GM21367 (cell line): ENCODE results near the gene MBNL1.
"Not testable (repeated sequence)": the region's sequence is repeated elsewhere in the genome, so short reads cannot be mapped to it uniquely, and the experiment has no call there.

ENCODE experiments used
- ATAC-seq: cut with Tn5 transposase; IDR thresholded peaks from one replicate; pipeline ENCODE4 v1.9.1; 2021; ENCODE audit not compliant: unreplicated experiment

Gene MBNL1

GRCh38 chr3:152396867-152397266, 128.1 kb downstream of the MBNL1 start:
- no peak for ATAC-seq

GRCh38 chr3:152397348-152397747, 128.6 kb downstream of the MBNL1 start:
- ATAC-seq = not testable (repeated sequence)

DNA sequence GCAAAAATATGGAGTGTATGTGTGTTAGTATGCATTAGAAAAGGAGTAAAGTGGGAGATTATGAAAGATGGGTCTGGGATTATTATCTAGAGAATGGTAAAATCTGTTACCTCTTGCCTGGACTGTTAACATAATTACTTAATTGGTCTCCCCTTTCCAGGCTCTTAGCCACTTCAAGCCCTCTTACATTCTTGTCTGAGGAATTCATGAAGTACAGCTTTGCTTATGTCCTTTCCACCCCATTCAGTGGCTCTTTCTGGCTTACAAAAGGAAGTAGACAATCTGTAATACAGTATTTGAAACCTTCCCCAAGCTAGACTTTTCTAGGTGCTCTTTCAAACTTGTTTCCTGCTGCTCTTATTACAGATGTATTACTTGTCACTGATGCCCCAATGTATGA, 129.8 kb downstream of the MBNL1 start:
- ATAC-seq = peak; percentile 46

DNA sequence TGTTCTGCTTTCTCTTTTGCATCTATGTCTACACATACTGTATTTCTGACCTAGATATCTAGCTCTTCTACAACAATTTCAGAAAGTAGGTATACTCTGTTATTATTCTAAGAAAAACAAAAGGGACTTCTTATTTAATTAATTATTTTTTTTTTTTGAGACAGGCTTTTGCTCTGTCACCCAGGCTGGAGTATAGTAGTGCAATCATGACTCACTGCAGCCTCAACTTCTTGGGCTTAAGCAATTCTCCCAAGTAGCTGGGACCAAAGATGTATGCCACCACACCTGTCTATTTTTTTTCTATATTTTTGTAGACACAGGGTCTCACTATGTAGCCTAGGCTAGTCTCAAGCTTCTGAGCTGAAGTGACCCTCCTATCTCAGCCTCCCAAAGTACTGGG, 130.6 kb downstream of the MBNL1 start:
- ATAC-seq = no peak

GRCh38 chr3:152400887-152401286, 132.2 kb downstream of the MBNL1 start:
- no peak for ATAC-seq

DNA sequence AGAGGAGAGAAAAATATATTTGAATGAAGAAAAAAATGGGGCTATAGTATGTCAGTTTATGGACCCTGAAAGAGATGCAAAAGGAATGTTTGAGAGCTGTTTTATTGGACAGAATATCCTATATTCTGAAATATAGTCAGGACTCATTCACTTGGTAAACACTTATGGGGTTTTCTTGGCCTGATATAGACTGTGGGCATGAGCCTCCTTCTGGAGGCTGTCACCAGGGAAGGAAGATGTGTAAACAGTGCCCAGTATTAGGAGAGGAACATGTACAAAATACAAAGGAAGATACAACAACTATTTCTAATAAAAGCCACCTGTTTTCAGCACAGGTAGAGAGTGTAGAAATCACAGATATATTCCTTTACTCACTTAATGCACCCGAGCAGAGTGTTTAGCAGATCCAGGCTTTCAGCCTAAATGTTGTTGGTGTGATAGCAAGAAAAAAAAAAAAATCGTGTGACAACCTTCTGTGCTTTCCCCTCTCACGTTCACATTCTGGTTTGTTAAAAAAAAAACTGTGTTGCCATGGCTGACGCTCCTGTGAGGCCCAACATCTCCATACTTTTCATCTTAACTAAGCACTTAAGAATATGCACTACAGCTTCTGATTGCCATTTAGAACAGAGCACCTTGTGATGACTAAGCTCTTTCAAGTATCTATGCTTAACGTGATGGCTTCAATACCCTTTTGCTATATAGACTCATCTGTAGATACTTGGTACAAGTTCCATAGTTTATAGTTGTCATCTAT, 134.1 kb downstream of the MBNL1 start:
- ATAC-seq = no peak

DNA sequence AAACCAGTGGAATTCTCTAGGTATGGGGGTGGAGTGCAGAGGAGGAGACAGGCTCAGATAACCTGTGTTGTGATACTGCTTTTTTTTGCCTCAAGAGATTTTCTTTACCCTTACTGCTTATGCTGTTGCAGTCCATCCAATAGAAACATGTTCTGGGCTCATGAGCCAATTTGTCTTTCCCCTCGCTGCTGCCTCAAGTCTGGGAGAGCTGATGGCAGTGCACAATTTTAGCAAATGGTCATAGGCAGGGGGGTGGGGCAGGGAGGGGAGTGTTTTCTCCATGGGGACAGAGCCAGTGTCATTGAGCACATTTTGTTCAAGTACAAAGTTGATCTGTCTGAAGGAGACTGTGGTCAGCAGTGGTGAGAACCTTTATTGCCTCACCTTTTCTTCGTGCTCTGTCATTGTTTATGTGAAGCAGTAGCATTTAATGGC, 134.9 kb downstream of the MBNL1 start:
- no peak for ATAC-seq

DNA sequence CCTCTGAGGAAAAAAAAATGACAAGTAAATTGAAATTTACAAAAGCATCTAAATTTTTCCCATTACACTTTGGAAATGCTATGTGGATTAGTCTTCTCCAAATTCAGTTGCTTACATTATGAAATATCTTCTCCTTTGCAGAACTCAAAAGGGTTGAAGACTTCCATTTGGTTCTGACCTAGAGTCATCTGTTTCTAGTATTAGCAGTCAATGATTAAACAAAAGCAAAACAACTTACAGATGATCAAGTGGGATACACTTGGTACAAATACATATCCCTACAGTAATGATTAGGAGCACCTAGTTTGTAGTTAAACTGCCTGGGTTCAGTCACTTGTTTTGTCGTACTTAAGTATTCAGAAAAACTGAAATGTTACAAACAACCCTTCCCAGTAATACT, 136.2 kb downstream of the MBNL1 start:
- no peak for ATAC-seq

GRCh38 chr3:152405915-152406802, 137.4 kb downstream of the MBNL1 start:
- no peak for ATAC-seq

DNA sequence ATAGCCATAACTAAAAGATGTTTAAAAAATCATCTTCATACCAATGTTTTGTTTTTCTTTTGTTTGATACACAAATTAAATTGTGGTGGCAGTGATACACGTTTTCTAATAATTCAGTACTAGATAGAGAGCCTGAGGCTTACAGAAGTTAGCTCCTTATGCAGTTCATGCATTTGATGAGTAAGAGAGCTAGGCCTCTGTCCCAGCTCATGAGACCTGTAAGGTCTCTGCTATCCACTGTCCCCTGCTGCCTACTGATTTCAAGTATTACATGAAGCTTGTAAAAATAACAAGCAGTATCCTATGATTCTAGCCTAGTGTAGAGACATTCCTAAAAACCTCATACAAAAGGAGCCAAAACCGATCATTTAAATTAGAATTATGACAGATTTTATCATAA, 144.5 kb downstream of the MBNL1 start:
- ATAC-seq = no peak

DNA sequence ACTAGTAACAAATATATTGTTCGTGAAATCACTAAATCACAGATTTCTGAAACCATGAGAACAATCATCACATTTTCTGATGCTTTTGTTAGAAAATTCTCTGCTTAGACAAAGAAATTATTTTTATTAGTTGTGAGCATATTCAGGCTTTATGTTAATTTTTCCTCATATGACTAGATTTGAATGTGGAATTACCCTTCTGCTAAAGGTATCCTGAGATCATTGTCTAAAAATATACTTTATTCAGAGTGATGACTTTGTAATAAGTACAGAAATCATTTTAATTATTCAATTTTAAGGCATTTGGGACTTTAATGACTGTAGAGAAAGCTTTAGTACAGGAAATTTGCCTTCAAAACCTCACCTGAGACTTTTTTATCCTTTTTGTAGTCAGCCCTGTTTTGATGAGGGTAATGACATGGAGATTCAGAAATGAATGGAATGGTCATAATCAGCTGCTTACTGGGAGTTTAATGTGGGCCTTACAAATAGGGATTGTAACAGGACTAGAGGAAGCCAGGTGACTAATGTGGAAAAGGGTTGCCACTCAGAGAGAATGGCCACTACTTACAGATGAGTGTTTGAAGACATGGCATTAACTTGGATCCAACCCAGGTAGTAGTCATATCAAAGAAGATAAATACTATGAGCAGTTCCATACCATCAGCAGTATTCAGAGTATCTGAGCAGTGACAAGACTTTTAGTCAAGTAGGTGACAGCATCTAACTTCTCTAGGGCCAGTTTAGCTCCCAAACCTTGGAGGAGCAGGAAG, 148.3 kb downstream of the MBNL1 start:
- no peak for ATAC-seq

- no peak for ATAC-seq
Measured at GRCh38 chr3:152419748-152420147, 151.0 kb downstream of the MBNL1 start.

DNA sequence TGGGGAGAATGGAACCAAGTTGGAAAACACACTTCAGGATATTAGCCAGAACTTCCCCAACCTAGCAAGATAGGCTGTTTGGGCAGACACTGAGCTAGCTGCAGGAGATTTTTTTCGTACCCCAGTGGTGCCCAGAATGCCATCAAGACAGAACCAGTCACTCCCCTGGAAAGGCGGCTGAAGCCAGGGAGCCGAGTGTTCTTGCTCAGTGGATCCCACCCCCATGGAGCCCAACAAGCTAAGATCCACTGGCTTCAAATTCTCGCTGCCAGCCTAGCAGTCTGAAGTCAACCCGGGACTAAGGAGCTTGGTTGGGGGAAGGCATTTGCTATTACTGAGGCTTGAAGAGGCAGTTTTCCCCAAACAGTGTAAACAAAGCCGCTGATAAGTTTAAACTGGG, 152.4 kb downstream of the MBNL1 start:
- ATAC-seq = no peak

GRCh38 chr3:152426393-152426792, 157.7 kb downstream of the MBNL1 start:
- no peak for ATAC-seq

DNA sequence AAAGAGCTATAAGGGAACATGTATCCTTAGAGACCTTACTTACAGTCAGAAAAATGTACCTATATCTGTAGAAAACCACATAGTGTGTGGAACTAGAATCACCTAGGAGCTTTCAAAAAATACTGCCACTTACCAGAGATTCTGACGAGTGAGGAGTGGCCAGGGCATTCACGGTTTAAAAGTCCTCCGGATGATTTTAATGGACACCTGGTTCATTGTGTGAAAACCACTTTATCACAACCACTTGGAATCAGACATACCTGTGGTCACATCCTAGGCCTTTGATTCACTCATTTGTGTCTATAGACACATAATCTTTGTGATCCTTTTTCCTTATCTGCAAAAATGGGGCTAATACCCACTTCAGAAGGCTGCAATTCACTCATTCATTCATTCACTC, 159.8 kb downstream of the MBNL1 start:
- no peak for ATAC-seq

GRCh38 chr3:152430223-152431002, 161.7 kb downstream of the MBNL1 start:
- no peak for ATAC-seq

- no peak for ATAC-seq
Measured at GRCh38 chr3:152434142-152434541, 165.4 kb downstream of the MBNL1 start.

DNA sequence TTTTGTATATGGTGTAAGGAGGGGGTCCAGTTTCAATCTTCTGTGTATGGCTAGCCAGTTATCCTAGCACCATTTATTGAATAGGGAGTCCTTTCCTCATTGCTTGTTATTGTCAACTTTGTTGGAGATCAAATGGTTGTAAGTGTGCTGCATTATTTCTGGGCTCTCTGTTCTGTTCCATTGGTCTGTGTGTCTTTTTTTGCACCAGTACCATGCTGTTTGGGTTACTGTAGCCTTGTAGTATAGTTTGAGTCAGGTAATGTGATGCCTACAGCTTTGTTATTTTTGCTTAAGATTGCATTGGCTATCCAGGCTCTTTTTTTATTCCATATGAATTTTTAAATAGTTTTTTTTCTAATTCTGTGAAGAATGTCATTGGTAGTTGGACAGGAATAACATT, 166.5 kb downstream of the MBNL1 start:
- ATAC-seq = not testable (repeated sequence)

- no peak for ATAC-seq
Measured at GRCh38 chr3:152436707-152437590, 168.2 kb downstream of the MBNL1 start.

- no peak for ATAC-seq
Measured at GRCh38 chr3:152438181-152438580, 169.5 kb downstream of the MBNL1 start.
